Measurements from ENCODE around the gene LRRTM4.
A peak's percentile ranks its signal among the peaks of the same experiment; 100 is the strongest.
"Not testable (repeated sequence)": the region's sequence is repeated elsewhere in the genome, so short reads cannot be mapped to it uniquely, and the experiment has no call there.

LRRTM4 gene

GRCh38 chr2:77314721-77315120 is 207.5 kb downstream of the LRRTM4 start:
- no peak for DNase-seq (ENCODE audit: low read depth)

- DNase-seq (ENCODE audit: low read depth) = no peak
Observed at GRCh38 chr2:77310416-77310815, 211.8 kb downstream of the LRRTM4 start.

- DNase-seq (ENCODE audit: low read depth) = no peak
Observed at GRCh38 chr2:77309725-77310124, 212.5 kb downstream of the LRRTM4 start.

- no peak for DNase-seq (ENCODE audit: low read depth)
Observed at GRCh38 chr2:77301441-77301840, 220.7 kb downstream of the LRRTM4 start.

- DNase-seq (ENCODE audit: low read depth) = no peak
Observed at GRCh38 chr2:77296791-77297190, 225.4 kb downstream of the LRRTM4 start.

GRCh38 chr2:77294474-77294873 is 227.7 kb downstream of the LRRTM4 start:
- no peak for DNase-seq (ENCODE audit: low read depth)

- no peak for DNase-seq (ENCODE audit: low read depth)
Observed at GRCh38 chr2:77284353-77284752, 237.8 kb downstream of the LRRTM4 start.

- DNase-seq (ENCODE audit: low read depth) = no peak
Observed at GRCh38 chr2:77271262-77271661, 250.9 kb downstream of the LRRTM4 start.

GRCh38 chr2:77270433-77270832 is 251.7 kb downstream of the LRRTM4 start:
- peak; percentile 70 for DNase-seq (ENCODE audit: low read depth)

GRCh38 chr2:77268626-77269025 is 253.6 kb downstream of the LRRTM4 start:
- DNase-seq (ENCODE audit: low read depth) = peak; percentile 68

- DNase-seq (ENCODE audit: low read depth) = peak; percentile 59
Observed at GRCh38 chr2:77232909-77233425, 289.2 kb downstream of the LRRTM4 start.

GRCh38 chr2:77228391-77228790 is 293.8 kb downstream of the LRRTM4 start:
- DNase-seq (ENCODE audit: low read depth) = peak; percentile 66

GRCh38 chr2:77210725-77211124 is 311.5 kb downstream of the LRRTM4 start:
- DNase-seq (ENCODE audit: low read depth) = no peak

- no peak for DNase-seq (ENCODE audit: low read depth)
Observed at GRCh38 chr2:77207331-77207730, 314.8 kb downstream of the LRRTM4 start.

GRCh38 chr2:77201755-77202154 is 320.4 kb downstream of the LRRTM4 start:
- no peak for DNase-seq (ENCODE audit: low read depth)

- no peak for DNase-seq (ENCODE audit: low read depth)
Observed at GRCh38 chr2:77199411-77199810, 322.8 kb downstream of the LRRTM4 start.

- DNase-seq (ENCODE audit: low read depth) = no peak
Observed at GRCh38 chr2:77193858-77194448, 328.2 kb downstream of the LRRTM4 start.

- no peak for DNase-seq (ENCODE audit: low read depth)
Observed at GRCh38 chr2:77192811-77193289, 329.3 kb downstream of the LRRTM4 start.

GRCh38 chr2:77191665-77192064 is 330.5 kb downstream of the LRRTM4 start:
- no peak for DNase-seq (ENCODE audit: low read depth)

GRCh38 chr2:77190721-77191346 is 331.3 kb downstream of the LRRTM4 start:
- no peak for DNase-seq (ENCODE audit: low read depth)

GRCh38 chr2:77185052-77185451 is 337.1 kb downstream of the LRRTM4 start:
- no peak for DNase-seq (ENCODE audit: low read depth)

GRCh38 chr2:77179297-77179696 is 342.9 kb downstream of the LRRTM4 start:
- DNase-seq (ENCODE audit: low read depth) = no peak

- DNase-seq (ENCODE audit: low read depth) = not testable (repeated sequence)
Observed at GRCh38 chr2:77175266-77175780, 346.9 kb downstream of the LRRTM4 start.

Data from amniotic epithelial cell (primary cell).